Activated CD4-positive, alpha-beta T cell treated with anti-CD3 and anti-CD28 coated beads for 36 hours (primary cell): Measurements from ENCODE around the gene NKAIN1. TPM values are rescaled to one million over a fixed set of nuclear protein-coding genes. Genes with fewer than 3 reads are reported as not detected.
"Not testable (repeated sequence)": the region's sequence is repeated elsewhere in the genome, so short reads cannot be mapped to it uniquely, and the experiment has no call there.

Experiments used
- ATAC-seq: fragments of 200-7000 bp; cut with Tn5 transposase; one replicate; pipeline ENCODE4 v1.10.0; 2021; ENCODE audit warnings: mild to moderate bottlenecking, moderate library complexity
- CTCF ChIA-PET: fragments of 350-600 bp; sonication (Branson Sonifier 250); formaldehyde crosslinking; loops from one replicate; lab custom pipeline; 2021; ENCODE audit warnings: antibody characterized with exemption; lab: Charles Lee
- POLR2A ChIA-PET: fragments of 350-600 bp; sonication (Branson Sonifier 250); formaldehyde crosslinking; loops from one replicate; lab custom pipeline; 2021; ENCODE audit warnings: antibody characterized with exemption, inconsistent platforms; lab: Charles Lee
- DNase-seq: peaks from one replicate; pipeline ENCODE4 v3.0.0-alpha.2; 2020
- H3K27ac Mint-ChIP-seq: one replicate; pipeline ENCODE4 v1.8.0; 2021; ENCODE audit warnings: mixed read lengths
- H3K27me3 Mint-ChIP-seq: one replicate; pipeline ENCODE4 v1.8.0; 2021; ENCODE audit warnings: mixed read lengths
- H3K36me3 Mint-ChIP-seq: one replicate; pipeline ENCODE4 v1.8.0; 2021; ENCODE audit warnings: low read depth, mixed read lengths
- H3K4me1 Mint-ChIP-seq: one replicate; pipeline ENCODE4 v1.8.0; 2021; ENCODE audit warnings: mixed read lengths
- H3K4me3 Mint-ChIP-seq: one replicate; pipeline ENCODE4 v1.8.0; 2021; ENCODE audit warnings: mild to moderate bottlenecking, moderate library complexity, mixed read lengths
- H3K9me3 Mint-ChIP-seq: one replicate; pipeline ENCODE4 v1.8.0; 2021; ENCODE audit warnings: low read depth, mixed read lengths
- intact Hi-C, 2 experiments: fragments of 100-400 bp; cut with DNase I in 1 of 2; cut with micrococcal nuclease in 1 of 2; formaldehyde crosslinking; loops; one replicate each; pipeline versions ENCODE4 v1.14.2 to v1.15.1; 2022 to 2024; cut with DNase I, micrococcal nuclease
- total RNA-seq, 2 experiments: library from RNA; stranded (reverse); gene quantifications; one replicate each; pipeline ENCODE4 v1.2.3, GENCODE V29; 2021

The NKAIN1 gene
- total RNA-seq, 2 experiments from 2014 or later, result not detected

- Mint-ChIP-seq H3K9me3 (no peaks in the 10 kb centered on the region), H3K27me3 (no peaks in the 10 kb centered on the region), H3K27ac (no peak overlapping the region), H3K4me3 (no peak overlapping the region), H3K36me3 (no peaks in the 10 kb centered on the region), H3K4me1 (peaks cover 8% of the 10 kb centered on the region)
- ChIA-PET CTCF (interaction anchor here (0.5 to 2.7 kb wide), 4 partner anchors 10 to 223 kb away, joined by 3 to 9 read pairs (median 3); no protein-coding TSS in a partner anchor), POLR2A (interaction anchor here (0.6 kb wide), 2 partner anchors 8 to 46 kb away, joined by 3 to 5 read pairs; no protein-coding TSS in a partner anchor)
- DNase-seq (no peak), ATAC-seq (no peak)
- intact Hi-C loops, result no loop called here
Measured at GRCh38 chr1:31152181-31152795, 87.4 kb downstream of the NKAIN1 start.

- H3K4me1 Mint-ChIP-seq, result peaks cover 8% of the 10 kb centered on the region
- no peaks in the 10 kb centered on the region for H3K36me3 Mint-ChIP-seq
- no peaks in the 10 kb centered on the region for H3K27me3 Mint-ChIP-seq
- POLR2A ChIA-PET, result no interaction called here
- intact Hi-C loops, result no loop called here
- CTCF ChIA-PET, result interaction anchor here (0.6 to 2.7 kb wide), 5 partner anchors 11 to 223 kb away, joined by 3 to 9 read pairs (median 3); no protein-coding TSS in a partner anchor
- no peaks in the 10 kb centered on the region for H3K9me3 Mint-ChIP-seq
- no peak overlapping the region for H3K27ac Mint-ChIP-seq
- ATAC-seq (no peak), DNase-seq (no peak)
- no peak overlapping the region for H3K4me3 Mint-ChIP-seq
Measured at GRCh38 chr1:31151402-31151801, 88.3 kb downstream of the NKAIN1 start.

- DNase-seq, result no peak
- ChIA-PET POLR2A (no interaction called here), CTCF (interaction anchor here (0.7 kb wide), 1 partner anchor 33 kb away, joined by 3 read pairs; no protein-coding TSS in a partner anchor)
- ATAC-seq, result no peak
- Mint-ChIP-seq H3K9me3 (no peaks in the 10 kb centered on the region), H3K27ac (no peak overlapping the region), H3K4me1 (no peaks in the 10 kb centered on the region), H3K27me3 (no peaks in the 10 kb centered on the region), H3K36me3 (no peaks in the 10 kb centered on the region), H3K4me3 (no peak overlapping the region)
- intact Hi-C loops, result no loop called here
Measured at GRCh38 chr1:31148409-31148808, 91.3 kb downstream of the NKAIN1 start.

GRCh38 chr1:31145648-31146047 is 94.0 kb downstream of the NKAIN1 start:
- ChIA-PET POLR2A (no interaction called here), CTCF (interaction anchor here (0.7 to 1.0 kb wide), 2 partner anchors 12 to 713 kb away, joined by 3 read pairs; no protein-coding TSS in a partner anchor)
- H3K36me3 Mint-ChIP-seq, result no peaks in the 10 kb centered on the region
- no peaks in the 10 kb centered on the region for H3K27me3 Mint-ChIP-seq
- no peaks in the 10 kb centered on the region for H3K9me3 Mint-ChIP-seq
- intact Hi-C loops, result no loop called here
- ATAC-seq, result no peak
- no peak for DNase-seq
- no peak overlapping the region for H3K27ac Mint-ChIP-seq
- H3K4me1 Mint-ChIP-seq, result no peaks in the 10 kb centered on the region
- no peak overlapping the region for H3K4me3 Mint-ChIP-seq

GRCh38 chr1:31144442-31144841 is 95.2 kb downstream of the NKAIN1 start:
- no peaks in the 10 kb centered on the region for H3K9me3 Mint-ChIP-seq
- intact Hi-C loops, result no loop called here
- no peak for ATAC-seq
- POLR2A ChIA-PET, result no interaction called here
- no peak overlapping the region for H3K4me3 Mint-ChIP-seq
- DNase-seq, result no peak
- no peaks in the 10 kb centered on the region for H3K36me3 Mint-ChIP-seq
- CTCF ChIA-PET, result no interaction called here
- no peaks in the 10 kb centered on the region for H3K27me3 Mint-ChIP-seq
- no peaks in the 10 kb centered on the region for H3K4me1 Mint-ChIP-seq
- H3K27ac Mint-ChIP-seq, result no peak overlapping the region

- no peaks in the 10 kb centered on the region for H3K9me3 Mint-ChIP-seq
- H3K27me3 Mint-ChIP-seq, result no peaks in the 10 kb centered on the region
- POLR2A ChIA-PET, result interaction anchor here (0.7 kb wide), 1 partner anchor 9 kb away, joined by 3 read pairs; no protein-coding TSS in a partner anchor
- no peak overlapping the region for H3K27ac Mint-ChIP-seq
- intact Hi-C loops, result no loop called here
- no peak for DNase-seq
- no peaks in the 10 kb centered on the region for H3K4me1 Mint-ChIP-seq
- CTCF ChIA-PET, result no interaction called here
- H3K4me3 Mint-ChIP-seq, result no peak overlapping the region
- no peaks in the 10 kb centered on the region for H3K36me3 Mint-ChIP-seq
- no peak for ATAC-seq
Measured at GRCh38 chr1:31143455-31143854, 96.2 kb downstream of the NKAIN1 start.

GRCh38 chr1:31142406-31142805 is 97.3 kb downstream of the NKAIN1 start:
- no peak for DNase-seq
- no peak for ATAC-seq
- ChIA-PET CTCF (interaction anchor here (0.7 kb wide), 1 partner anchor 39 kb away, joined by 3 read pairs; no protein-coding TSS in a partner anchor), POLR2A (no interaction called here)
- Mint-ChIP-seq H3K4me3 (no peak overlapping the region), H3K27me3 (no peaks in the 10 kb centered on the region), H3K4me1 (no peaks in the 10 kb centered on the region), H3K27ac (no peak overlapping the region), H3K9me3 (no peaks in the 10 kb centered on the region), H3K36me3 (no peaks in the 10 kb centered on the region)
- intact Hi-C loops, result no loop called here

- no peak for ATAC-seq
- H3K36me3 Mint-ChIP-seq, result no peaks in the 10 kb centered on the region
- intact Hi-C loops, result no loop called here
- H3K4me3 Mint-ChIP-seq, result no peak overlapping the region
- no peak for DNase-seq
- ChIA-PET POLR2A (no interaction called here), CTCF (no interaction called here)
- no peaks in the 10 kb centered on the region for H3K4me1 Mint-ChIP-seq
- no peak overlapping the region for H3K27ac Mint-ChIP-seq
- no peaks in the 10 kb centered on the region for H3K27me3 Mint-ChIP-seq
- H3K9me3 Mint-ChIP-seq, result no peaks in the 10 kb centered on the region
Measured at GRCh38 chr1:31140299-31140698, 99.4 kb downstream of the NKAIN1 start.

- POLR2A ChIA-PET, H3K4me3 Mint-ChIP-seq, H3K9me3 Mint-ChIP-seq, CTCF ChIA-PET, intact Hi-C loops, H3K36me3 Mint-ChIP-seq, H3K27me3 Mint-ChIP-seq, H3K4me1 Mint-ChIP-seq, ATAC-seq, H3K27ac Mint-ChIP-seq, DNase-seq: not testable (repeated sequence)
Measured at GRCh38 chr1:31138797-31139521, 100.7 kb downstream of the NKAIN1 start.

GRCh38 chr1:31137873-31138272 is 101.8 kb downstream of the NKAIN1 start:
- H3K27ac Mint-ChIP-seq, ATAC-seq, H3K27me3 Mint-ChIP-seq, H3K4me1 Mint-ChIP-seq, H3K9me3 Mint-ChIP-seq, DNase-seq, H3K4me3 Mint-ChIP-seq, intact Hi-C loops, H3K36me3 Mint-ChIP-seq: not testable (repeated sequence)
- POLR2A ChIA-PET, result interaction anchor here (0.7 kb wide), 1 partner anchor 351 kb away, joined by 7 read pairs; no protein-coding TSS in a partner anchor
- CTCF ChIA-PET, result interaction anchor here (0.7 to 1.8 kb wide), 2 partner anchors 24 to 82 kb away, joined by 3 to 5 read pairs; no protein-coding TSS in a partner anchor

- intact Hi-C loops, result no loop called here
- H3K27ac Mint-ChIP-seq, result no peak overlapping the region
- no peak for DNase-seq
- no peaks in the 10 kb centered on the region for H3K9me3 Mint-ChIP-seq
- H3K27me3 Mint-ChIP-seq, result no peaks in the 10 kb centered on the region
- H3K4me1 Mint-ChIP-seq, result no peaks in the 10 kb centered on the region
- H3K4me3 Mint-ChIP-seq, result no peak overlapping the region
- no peak for ATAC-seq
- no peaks in the 10 kb centered on the region for H3K36me3 Mint-ChIP-seq
- CTCF ChIA-PET, result interaction anchor here (1.8 kb wide), 1 partner anchor 25 kb away, joined by 5 read pairs; no protein-coding TSS in a partner anchor
- POLR2A ChIA-PET, result no interaction called here
Measured at GRCh38 chr1:31135973-31136600, 103.6 kb downstream of the NKAIN1 start.
